Right lobe of liver (tissue), 6 donors: Measurements from ENCODE around the gene CCDC88C. TPM values are rescaled to one million over a fixed set of nuclear protein-coding genes. Genes with fewer than 3 reads are reported as not detected.

ENCODE experiments used
- ATAC-seq, 4 donors: fragments of 200-7000 bp; cut with Tn5 transposase; one replicate each; pipeline ENCODE4 v1.9.1; 2020; ENCODE audit warnings: mild to moderate bottlenecking in 4 of 4, moderate library complexity in 4 of 4
- DNase-seq, 3 donors: peaks; one replicate each; pipeline ENCODE4 v3.0.0-alpha.2; 2020
- H3K27ac ChIP-seq, 3 donors: fragments of 200-600 bp; one replicate each; pipeline ENCODE4 v1.8.0; 2022
- H3K27me3 ChIP-seq, 2 donors: fragments of 200-600 bp; one replicate each; pipeline ENCODE4 v1.8.0; 2022
- H3K36me3 ChIP-seq, 4 donors: fragments of 200-600 bp; sonication (generic) in 1 of 4; one replicate each; pipeline versions ENCODE4 v1.5.1 to v1.8.0; 2017 to 2022; ENCODE audit warnings: control low read depth in 1 of 4
- H3K4me1 ChIP-seq, 4 donors: fragments of 200-600 bp; sonication (generic) in 1 of 4; one replicate each; pipeline versions ENCODE4 v1.5.1 to v1.8.0; 2017 to 2022; ENCODE audit warnings: control low read depth in 1 of 4
- H3K4me3 ChIP-seq, 3 donors: fragments of 200-600 bp; one replicate each; pipeline ENCODE4 v1.8.0; 2022
- H3K9me3 ChIP-seq, 4 donors: fragments of 200-600 bp; sonication (generic) in 1 of 4; one replicate each; pipeline versions ENCODE4 v1.5.1 to v1.8.0; 2017 to 2022; ENCODE audit warnings: control low read depth in 1 of 4
- CTCF ChIP-seq, 4 donors: fragments of 200-600 bp in 3 of 4; fragments of 450-650 bp in 1 of 4; IDR thresholded peaks; one replicate each; pipeline versions ENCODE4 v1.5.1 to v1.8.0; 2016 to 2022; ENCODE audit warnings: antibody characterized with exemption in 4 of 4, mild to moderate bottlenecking in 2 of 4
- POLR2A ChIP-seq: fragments of 450-650 bp; IDR thresholded peaks from one replicate; pipeline ENCODE4 v1.6.1; 2017; ENCODE audit warnings: antibody characterized with exemption, mild to moderate bottlenecking
- WGBS: methylation state at CpG from one replicate; pipeline ENCODE4 v1.1.6; 2018; ENCODE audit warnings: low coverage, low lambda C conversion rate; ENCODE audit not compliant: insufficient coverage; ENCODE audit errors: missing lambda C conversion rate; 5-methylcytosine and 5-hydroxymethylcytosine counted together
- intact Hi-C, 2 donors: fragments of 100-400 bp; cut with DNase I; formaldehyde crosslinking; loops; one replicate each; pipeline versions ENCODE4 v1.11.2 to v1.14.1; 2022
- total RNA-seq, 6 experiments: library from RNA; depleted of rRNA in 2 of 6; stranded (reverse); fragments of >200 nt in 2 of 6; fragmentation: NEBNext Ultra II Directional in 3 of 6; extraction: Animal tissue kit (Norgen Biotek cat#: 25700) in 3 of 6; gene quantifications; one replicate each; pipeline versions ENCODE4 v1.1.0 to v1.2.4, GENCODE V29; 2016 to 2023
- donor health status: DM: no; HTN: yes; CAD: no.
- donor health status: DM: no; HTN: no; CAD: no.
- donor health status: DM: no; HTN: no; CAD: no.
- donor health status: DM: no; HTN: yes; CAD: no.
- donor health status: DM: no; HTN: yes; CAD: no.

CCDC88C gene
- total RNA-seq, 6 experiments from 2014 or later = 1.2 to 5.7 (median 3.1) TPM

- WGBS = 91% methylated on average over 5 of the region's 23 CpGs
- ATAC-seq (no peak), DNase-seq (no peak)
- no peak for TF ChIP-seq CTCF (IDR thresholded peaks at IDR 0.05)
- no peak for TF ChIP-seq POLR2A
- Histone ChIP-seq H3K36me3 (peaks cover 0 to 2% (median 0%) of the 10 kb centered on the region in 4 donors), H3K4me1 (peaks cover 0 to 4% (median under 1%) of the 10 kb centered on the region in 4 donors), H3K27me3 (no peaks in the 10 kb centered on the region), H3K4me3 (no peak overlapping the region), H3K27ac (no peak overlapping the region), H3K9me3 (no peaks in the 10 kb centered on the region)
- intact Hi-C loops = no loop called here
Measured at GRCh38 chr14:91337699-91338335, 79.8 kb downstream of the CCDC88C start.

GRCh38 chr14:91336093-91336450, 81.5 kb downstream of the CCDC88C start:
- no peaks in the 10 kb centered on the region for H3K27me3 ChIP-seq
- intact Hi-C loops = no loop called here
- ATAC-seq (no peak), DNase-seq (no peak)
- no peaks in the 10 kb centered on the region for H3K9me3 ChIP-seq
- peaks cover 0 to 19% (median 6%) of the 10 kb centered on the region in 4 donors for H3K4me1 ChIP-seq
- peaks cover 0 to 2% (median 0%) of the 10 kb centered on the region in 4 donors for H3K36me3 ChIP-seq
- H3K27ac ChIP-seq = no peak overlapping the region
- no peak overlapping the region for H3K4me3 ChIP-seq
- TF ChIP-seq POLR2A = no peak
- no peak for TF ChIP-seq CTCF (IDR thresholded peaks at IDR 0.05)
- whole genome bisulfite sequencing = 80% methylated on average over 1 of the region's 9 CpGs

- Histone ChIP-seq H3K9me3 (no peaks in the 10 kb centered on the region), H3K36me3 (peaks cover 0 to 2% (median 0%) of the 10 kb centered on the region in 4 donors), H3K27me3 (no peaks in the 10 kb centered on the region), H3K27ac (no peak overlapping the region), H3K4me3 (no peak overlapping the region), H3K4me1 (peaks cover 0 to 19% (median 6%) of the 10 kb centered on the region in 4 donors)
- intact Hi-C loops = no loop called here
- no peak for DNase-seq
- WGBS = 84% methylated on average over 12 of the region's 19 CpGs
- TF ChIP-seq CTCF (IDR thresholded peaks at IDR 0.05) (no peak), POLR2A (no peak)
- no peak for ATAC-seq
Measured at GRCh38 chr14:91335191-91336092, 82.2 kb downstream of the CCDC88C start.

- DNase-seq (no peak), ATAC-seq (no peak)
- no peak for TF ChIP-seq CTCF (IDR thresholded peaks at IDR 0.05)
- no peak for TF ChIP-seq POLR2A
- peaks cover 0 to 2% (median 0%) of the 10 kb centered on the region in 4 donors for H3K36me3 ChIP-seq
- peaks cover 0 to 19% (median 6%) of the 10 kb centered on the region in 4 donors for H3K4me1 ChIP-seq
- no peak overlapping the region for H3K4me3 ChIP-seq
- no peak overlapping the region for H3K27ac ChIP-seq
- no peaks in the 10 kb centered on the region for H3K27me3 ChIP-seq
- no peaks in the 10 kb centered on the region for H3K9me3 ChIP-seq
- intact Hi-C loops = no loop called here
- 94% methylated on average over 3 of the region's 3 CpGs for WGBS
Measured at GRCh38 chr14:91333650-91334039, 84.0 kb downstream of the CCDC88C start.
